Activated CD4-positive, alpha-beta T cell treated with anti-CD3 and anti-CD28 coated beads, Interleukin-2, amount 10 ng/mL, durations not matched to agents 7 days and 5 days (primary cell): ENCODE results near the gene C2CD4C. TPM values are rescaled to one million over a fixed set of nuclear protein-coding genes. Genes with fewer than 3 reads are reported as not detected.

ENCODE experiments used
- CTCF ChIA-PET: fragments of 350-600 bp; sonication (Branson Sonifier 250); formaldehyde crosslinking; loops from one replicate; lab custom pipeline; 2021; ENCODE audit warnings: antibody characterized with exemption; lab: Charles Lee
- POLR2A ChIA-PET: fragments of 350-600 bp; sonication (Branson Sonifier 250); formaldehyde crosslinking; loops from one replicate; lab custom pipeline; 2021; ENCODE audit warnings: antibody characterized with exemption; lab: Charles Lee
- DNase-seq: peaks from one replicate; pipeline ENCODE4 v3.0.0-alpha.2; 2020
- H3K27ac Mint-ChIP-seq: one replicate; pipeline ENCODE4 v1.8.0; 2021; ENCODE audit warnings: mild to moderate bottlenecking, moderate library complexity, mixed read lengths
- H3K27me3 Mint-ChIP-seq: one replicate; pipeline ENCODE4 v1.8.0; 2021; ENCODE audit warnings: mixed read lengths
- H3K36me3 Mint-ChIP-seq: one replicate; pipeline ENCODE4 v1.8.0; 2021; ENCODE audit warnings: low read depth, mixed read lengths
- H3K4me1 Mint-ChIP-seq: one replicate; pipeline ENCODE4 v1.8.0; 2021; ENCODE audit warnings: mixed read lengths
- H3K4me3 Mint-ChIP-seq: one replicate; pipeline ENCODE4 v1.8.0; 2021; ENCODE audit warnings: mild to moderate bottlenecking, moderate library complexity, mixed read lengths
- H3K9me3 Mint-ChIP-seq: one replicate; pipeline ENCODE4 v1.8.0; 2021; ENCODE audit warnings: mixed read lengths
- total RNA-seq, 2 experiments: library from RNA; stranded (reverse); gene quantifications; one replicate each; pipeline ENCODE4 v1.2.3, GENCODE V29; 2021

C2CD4C gene
- total RNA-seq, 2 experiments from 2014 or later, result not detected

DNA sequence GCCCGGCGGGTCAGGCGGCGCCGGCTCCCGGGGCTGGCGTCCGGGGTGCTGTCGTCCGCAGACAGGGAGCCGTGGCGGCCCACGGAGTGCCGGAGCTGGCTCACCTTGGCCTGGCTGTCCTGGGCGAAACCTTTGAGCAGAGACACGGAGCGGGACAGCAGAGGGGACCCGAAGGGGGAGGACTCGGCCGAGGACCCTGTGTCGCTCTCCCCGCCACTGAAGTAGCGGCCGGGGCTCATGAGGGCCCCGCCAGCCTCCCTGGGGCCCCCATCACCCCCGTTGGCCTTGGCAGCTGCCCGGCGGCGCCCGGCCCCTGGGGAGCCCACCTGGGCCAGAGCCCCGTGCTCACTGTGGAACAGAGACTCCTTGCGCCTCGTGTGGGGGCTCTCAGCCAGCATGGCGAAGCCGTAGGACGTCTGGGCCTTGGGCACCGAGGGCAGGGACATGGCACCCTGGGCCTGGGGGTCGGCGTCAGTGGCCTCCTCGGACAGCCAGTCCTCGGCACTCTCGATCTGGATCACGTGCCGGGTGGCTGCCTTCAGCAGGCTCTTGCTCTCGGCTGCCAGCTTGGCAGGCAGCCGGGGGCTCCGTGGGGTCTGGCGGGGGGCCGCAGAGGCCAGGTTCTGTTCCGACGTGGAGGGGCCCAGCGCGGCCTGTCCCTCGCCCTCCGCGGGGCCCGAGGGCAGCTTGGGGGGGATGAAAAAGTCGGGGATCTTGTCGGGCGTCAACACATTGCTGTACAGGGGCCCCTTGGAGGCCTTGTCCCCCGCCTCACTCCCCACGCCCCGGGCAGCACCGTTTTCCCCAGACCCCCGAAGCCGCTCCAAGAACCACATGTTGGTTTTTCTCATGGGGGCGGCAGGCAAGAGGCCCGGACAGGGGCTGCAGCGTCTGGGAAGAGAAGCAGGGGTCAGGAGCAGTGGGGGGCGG is 1.2 kb downstream of the C2CD4C start:
- Mint-ChIP-seq H3K9me3 (no peaks in the 10 kb centered on the region), H3K27me3 (peaks cover 6% of the 10 kb centered on the region), H3K4me1 (peaks cover 5% of the 10 kb centered on the region), H3K36me3 (no peaks in the 10 kb centered on the region), H3K27ac (no peak overlapping the region), H3K4me3 (no peak overlapping the region)
- no peak for DNase-seq
- CTCF ChIA-PET, result no interaction called here
- POLR2A ChIA-PET, result no interaction called here

DNA sequence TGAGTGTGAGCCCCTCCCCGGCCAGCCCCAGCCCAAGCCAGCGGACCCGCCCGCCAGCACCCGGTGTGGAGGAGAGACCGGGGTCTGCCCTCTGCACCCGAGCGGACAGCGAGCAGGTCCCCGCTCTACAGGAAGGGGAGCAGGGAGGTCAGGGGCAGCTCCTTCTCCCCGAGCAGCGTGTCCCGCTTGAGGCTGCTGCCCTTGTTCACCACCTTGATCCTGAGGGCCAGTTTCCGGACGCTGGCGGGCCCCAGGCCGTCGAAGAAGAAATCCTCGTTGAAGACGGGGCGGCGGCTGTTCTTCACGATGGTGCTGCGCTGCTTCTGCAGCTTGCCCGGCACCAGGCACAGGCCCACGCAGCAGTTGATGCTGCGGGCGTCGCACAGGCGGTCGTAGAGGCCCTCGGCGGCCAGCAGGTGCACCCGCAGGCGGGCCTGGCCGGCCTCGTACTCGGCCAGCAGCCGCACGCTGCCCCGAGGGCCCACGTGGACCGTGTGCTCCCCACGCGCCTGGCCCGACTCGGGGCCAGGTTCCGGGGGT is 1.9 kb downstream of the C2CD4C start:
- no peaks in the 10 kb centered on the region for H3K36me3 Mint-ChIP-seq
- no peak overlapping the region for H3K4me3 Mint-ChIP-seq
- H3K27me3 Mint-ChIP-seq, result peaks cover 6% of the 10 kb centered on the region
- POLR2A ChIA-PET, result no interaction called here
- CTCF ChIA-PET, result no interaction called here
- H3K9me3 Mint-ChIP-seq, result no peaks in the 10 kb centered on the region
- DNase-seq, result no peak
- H3K27ac Mint-ChIP-seq, result no peak overlapping the region
- peaks cover 5% of the 10 kb centered on the region for H3K4me1 Mint-ChIP-seq

DNA sequence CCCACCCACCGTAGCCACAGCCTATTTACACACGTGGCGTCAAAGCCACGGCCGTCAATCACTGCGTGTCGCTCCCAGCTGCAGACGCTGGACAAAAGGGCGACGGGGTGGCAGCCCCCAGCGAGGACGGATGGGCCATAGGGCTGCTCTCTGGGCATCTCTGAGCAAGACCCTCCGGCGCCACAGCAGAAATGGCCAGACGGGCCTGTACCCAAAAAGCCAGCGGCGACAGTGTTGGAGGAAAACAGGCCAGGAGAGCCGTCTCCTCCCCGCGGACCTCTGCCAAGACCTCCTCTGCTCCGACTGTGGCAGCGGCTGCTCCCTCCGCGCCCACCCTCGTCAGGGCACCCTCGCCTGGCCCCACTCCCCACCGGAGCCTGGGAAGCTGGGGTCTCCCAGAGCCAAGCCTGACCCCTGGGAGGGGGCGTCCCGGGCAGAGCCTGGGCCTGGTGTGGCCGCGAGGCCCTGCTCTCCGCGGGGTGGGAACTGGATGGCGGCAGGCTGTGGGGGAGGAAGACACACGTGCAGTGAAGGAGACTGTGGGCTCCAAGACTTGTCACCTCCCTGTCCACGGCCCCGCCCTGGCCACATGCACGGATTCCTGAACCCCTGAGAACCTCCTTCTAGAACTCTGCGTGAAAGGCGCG is 2.7 kb downstream of the C2CD4C start:
- peaks cover 6% of the 10 kb centered on the region for H3K27me3 Mint-ChIP-seq
- no peaks in the 10 kb centered on the region for H3K9me3 Mint-ChIP-seq
- no peak overlapping the region for H3K4me3 Mint-ChIP-seq
- CTCF ChIA-PET, result no interaction called here
- POLR2A ChIA-PET, result no interaction called here
- H3K36me3 Mint-ChIP-seq, result no peaks in the 10 kb centered on the region
- H3K4me1 Mint-ChIP-seq, result peaks cover 5% of the 10 kb centered on the region
- DNase-seq, result no peak
- no peak overlapping the region for H3K27ac Mint-ChIP-seq

DNA sequence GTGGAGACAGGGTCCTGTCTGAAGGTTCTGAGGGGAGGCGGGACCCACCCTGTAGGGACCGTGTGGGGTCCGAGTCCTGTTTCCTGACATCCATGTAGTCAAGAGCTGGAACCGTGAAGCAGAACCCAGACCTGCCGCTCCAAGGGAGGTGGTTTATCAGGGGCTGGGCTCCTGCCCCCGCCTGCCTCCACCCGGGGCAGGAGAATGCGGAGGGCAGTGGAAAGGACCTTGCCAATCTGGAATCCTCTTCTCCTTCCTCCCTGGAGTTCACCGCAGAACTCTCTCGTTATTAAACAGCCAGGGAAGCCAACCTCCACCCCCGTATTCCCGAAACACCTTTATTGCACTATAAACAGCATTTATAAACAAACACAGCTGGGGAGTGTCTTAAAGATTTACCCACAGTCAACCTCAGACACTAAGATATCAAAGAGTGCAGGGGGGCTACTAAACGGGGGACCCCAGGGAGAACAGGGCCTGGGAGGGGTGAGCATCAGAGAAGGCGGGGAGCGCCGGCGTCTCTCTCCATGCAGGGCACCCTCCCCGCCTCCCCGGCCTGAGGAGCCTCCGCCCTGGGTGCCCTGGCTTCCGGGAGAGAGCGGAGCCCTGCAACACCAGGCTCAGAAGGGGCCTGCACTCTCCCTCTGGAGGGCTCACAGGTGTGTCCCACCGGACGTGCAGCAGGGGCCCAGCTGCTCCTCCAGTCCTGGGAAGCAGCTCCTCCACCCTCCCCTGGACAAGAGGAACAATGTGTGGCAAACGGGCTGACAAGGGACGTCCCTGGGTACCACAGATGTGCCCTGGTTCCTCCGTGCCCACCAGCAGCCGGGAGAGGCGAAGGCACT is 3.6 kb downstream of the C2CD4C start:
- Mint-ChIP-seq H3K27ac (no peak overlapping the region), H3K4me3 (no peak overlapping the region), H3K36me3 (no peaks in the 10 kb centered on the region), H3K27me3 (peaks cover 6% of the 10 kb centered on the region), H3K9me3 (no peaks in the 10 kb centered on the region), H3K4me1 (peaks cover 5% of the 10 kb centered on the region)
- no peak for DNase-seq
- POLR2A ChIA-PET, result no interaction called here
- CTCF ChIA-PET, result no interaction called here

DNA sequence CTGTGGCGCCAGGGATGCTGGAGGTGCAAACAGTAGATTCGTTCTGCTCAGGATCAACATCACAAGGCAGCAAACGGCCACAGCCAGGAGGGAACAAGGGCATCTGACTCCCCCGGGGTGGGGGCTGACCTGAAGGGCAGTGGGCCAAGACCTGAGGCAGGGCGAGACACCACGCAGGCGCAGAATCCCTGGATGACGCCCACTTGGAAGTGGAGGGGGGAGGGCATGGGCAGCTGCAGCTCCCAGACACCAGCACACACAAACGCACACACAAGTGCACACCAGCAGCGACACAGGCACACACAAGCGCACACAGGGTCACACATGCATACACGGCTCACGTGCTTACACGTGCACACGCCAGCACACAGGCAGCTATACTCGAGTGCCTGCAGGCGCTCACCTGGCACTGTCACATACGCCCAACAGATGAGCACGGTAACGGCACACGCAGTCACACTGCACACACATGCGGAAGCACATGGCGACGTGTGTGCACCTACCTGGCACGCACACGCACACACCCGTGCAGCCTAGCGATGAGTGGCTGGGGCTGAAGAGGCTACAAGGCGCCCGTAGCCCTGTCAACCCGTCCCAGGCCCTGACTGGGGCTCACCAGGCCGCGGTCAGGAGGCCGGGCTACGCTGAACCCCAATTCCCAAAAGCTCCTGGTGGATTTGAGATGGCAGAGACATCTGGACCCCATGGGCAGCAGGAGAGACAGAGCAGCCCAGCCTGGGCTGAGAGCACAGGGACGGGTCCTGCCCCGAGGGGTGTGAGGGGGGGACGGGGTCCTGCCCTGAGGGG is 5.5 kb downstream of the C2CD4C start:
- ChIA-PET POLR2A (no interaction called here), CTCF (no interaction called here)
- H3K36me3 Mint-ChIP-seq, result no peaks in the 10 kb centered on the region

DNA sequence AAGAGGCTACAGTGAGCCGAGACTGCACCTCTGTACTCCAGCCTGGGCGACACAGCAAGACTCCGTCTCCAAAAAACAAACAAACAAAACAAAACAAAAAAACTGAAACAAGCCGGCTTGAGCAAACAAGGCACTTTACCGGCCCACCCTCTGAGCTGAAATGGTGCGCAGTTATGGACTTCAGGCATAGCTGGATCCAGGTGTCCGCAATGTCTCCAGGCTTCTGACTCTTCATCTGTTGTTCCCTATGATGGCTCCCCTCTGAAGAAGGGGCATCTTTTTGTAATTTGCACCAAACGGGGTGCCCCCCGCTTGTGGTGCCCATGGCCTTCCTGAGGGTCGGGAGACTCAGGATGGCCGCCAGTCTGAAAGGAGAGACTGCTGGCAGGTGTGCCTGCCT is 6.2 kb downstream of the C2CD4C start:
- H3K36me3 Mint-ChIP-seq, result no peaks in the 10 kb centered on the region
- no peaks in the 10 kb centered on the region for H3K4me1 Mint-ChIP-seq

More for the DNA sequence above, 5.5 kb downstream of the C2CD4C start:
- Mint-ChIP-seq H3K27me3 (no peaks in the 10 kb centered on the region), H3K4me1 (no peaks in the 10 kb centered on the region), H3K27ac (no peak overlapping the region), H3K4me3 (no peak overlapping the region), H3K9me3 (no peaks in the 10 kb centered on the region)
- no peak for DNase-seq

DNA sequence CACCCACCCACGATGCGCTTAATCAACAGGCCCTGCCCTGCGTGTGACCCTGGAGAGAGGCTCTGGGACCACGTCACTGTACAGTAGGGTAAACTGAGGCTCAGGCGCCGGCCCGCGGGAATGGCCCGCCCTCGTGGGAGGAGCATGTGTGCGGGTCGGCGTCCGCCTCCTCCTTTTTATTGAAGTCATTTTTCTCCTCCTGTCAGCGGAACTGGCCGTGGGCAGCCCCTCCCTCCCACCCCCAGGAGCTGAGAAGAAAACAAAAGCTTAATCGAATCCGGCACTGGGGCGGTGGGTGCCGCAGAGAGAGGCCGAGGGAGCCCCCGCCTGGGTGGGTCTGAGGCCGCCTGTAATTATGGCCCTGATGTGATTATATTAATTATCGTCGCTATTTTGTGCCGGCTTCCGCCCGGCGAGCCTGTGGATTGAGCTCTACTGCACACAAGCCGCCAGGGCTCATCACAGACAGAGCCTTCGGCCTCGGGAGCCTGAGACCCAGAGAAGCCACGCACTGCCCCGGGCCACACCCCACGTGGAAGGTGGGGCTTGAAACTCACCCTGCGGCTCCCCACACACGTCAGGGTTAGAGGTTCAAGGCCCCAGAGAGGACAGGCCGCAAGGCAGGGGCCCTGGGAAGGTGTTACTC is 7.0 kb downstream of the C2CD4C start:
- Mint-ChIP-seq H3K4me1 (no peaks in the 10 kb centered on the region), H3K27me3 (no peaks in the 10 kb centered on the region), H3K4me3 (no peak overlapping the region), H3K36me3 (no peaks in the 10 kb centered on the region), H3K9me3 (peaks cover 4% of the 10 kb centered on the region), H3K27ac (no peak overlapping the region)
- CTCF ChIA-PET, result no interaction called here
- POLR2A ChIA-PET, result no interaction called here
- DNase-seq, result no peak

More for the DNA sequence above, 6.2 kb downstream of the C2CD4C start:
- ChIA-PET POLR2A (no interaction called here), CTCF (no interaction called here)
- no peak overlapping the region for H3K4me3 Mint-ChIP-seq
- no peaks in the 10 kb centered on the region for H3K27me3 Mint-ChIP-seq
- no peak for DNase-seq
- H3K27ac Mint-ChIP-seq, result no peak overlapping the region
- no peaks in the 10 kb centered on the region for H3K9me3 Mint-ChIP-seq

DNA sequence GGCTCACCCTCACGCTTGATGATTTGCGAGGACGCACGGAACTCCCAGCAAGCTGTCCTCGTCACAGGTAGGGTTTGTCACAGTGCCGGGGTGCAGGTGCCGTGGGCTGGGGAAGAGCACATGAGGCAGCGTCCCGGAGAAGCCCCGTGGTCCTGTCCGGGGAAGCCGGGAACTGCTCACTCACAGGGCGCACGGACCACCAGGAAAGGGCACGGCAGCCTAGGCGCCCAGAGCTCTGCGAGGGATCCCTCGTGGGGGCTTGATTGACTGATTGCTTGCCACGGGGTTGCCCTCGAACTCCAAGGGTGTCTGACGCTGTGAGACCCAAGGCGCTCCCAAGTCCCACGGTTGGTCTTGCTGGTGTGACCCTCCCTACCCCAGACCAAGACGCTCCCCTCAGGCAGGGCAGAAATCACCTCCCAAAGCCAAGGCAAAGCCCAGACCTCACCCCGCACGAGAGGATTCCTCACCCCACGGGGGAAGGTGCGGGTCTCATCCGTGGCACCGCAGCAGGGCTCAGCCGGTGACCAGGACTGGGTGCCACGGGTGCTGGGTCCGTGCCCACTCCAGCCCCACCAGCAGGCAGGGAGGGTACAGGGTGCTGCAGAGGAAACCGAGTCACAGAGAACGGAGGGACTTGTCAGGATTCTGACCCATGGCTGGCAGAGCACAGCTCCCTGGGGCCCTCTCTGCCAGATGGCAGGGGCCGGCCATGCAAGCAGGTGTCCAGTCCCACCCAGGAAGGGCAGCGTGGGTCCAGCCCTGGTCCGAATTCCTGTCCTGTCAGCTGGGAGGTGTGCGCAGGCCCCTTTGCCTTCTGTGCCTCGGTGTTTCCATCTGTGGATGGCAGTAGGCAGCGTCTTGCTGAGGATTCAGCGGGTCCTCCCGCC is 7.7 kb downstream of the C2CD4C start:
- no peaks in the 10 kb centered on the region for H3K27me3 Mint-ChIP-seq
- H3K9me3 Mint-ChIP-seq, result peaks cover 6% of the 10 kb centered on the region
- no peak for DNase-seq
- H3K4me3 Mint-ChIP-seq, result no peak overlapping the region
- no peak overlapping the region for H3K27ac Mint-ChIP-seq
- H3K36me3 Mint-ChIP-seq, result no peaks in the 10 kb centered on the region
- H3K4me1 Mint-ChIP-seq, result no peaks in the 10 kb centered on the region
- ChIA-PET POLR2A (no interaction called here), CTCF (no interaction called here)

DNA sequence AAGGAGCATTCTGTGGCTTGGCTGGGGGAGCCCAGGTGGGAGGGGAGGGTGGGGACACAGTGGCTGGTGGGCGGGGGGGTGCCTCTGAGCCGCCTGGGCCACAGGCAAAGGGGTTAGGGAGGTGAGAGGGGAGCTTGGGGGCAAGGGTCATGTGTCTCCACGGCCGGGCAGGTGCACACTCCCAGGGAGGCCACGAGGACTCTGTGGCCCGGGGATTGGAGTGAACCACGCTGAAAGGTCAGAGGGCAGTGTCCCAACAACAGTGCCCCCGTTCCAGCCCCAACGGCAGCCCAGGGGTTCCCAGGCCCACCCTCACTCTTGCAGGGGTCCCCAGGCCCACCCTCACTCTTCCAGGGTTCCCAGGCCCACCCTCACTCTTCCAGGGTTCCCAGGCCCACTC is 9.6 kb downstream of the C2CD4C start:
- peaks cover 5% of the 10 kb centered on the region for H3K36me3 Mint-ChIP-seq
- CTCF ChIA-PET, result interaction anchor here (1.1 kb wide), 1 partner anchor 15 kb away, joined by 3 read pairs; no protein-coding TSS in a partner anchor
- POLR2A ChIA-PET, result no interaction called here
- H3K9me3 Mint-ChIP-seq, result peaks cover 12% of the 10 kb centered on the region
- H3K4me1 Mint-ChIP-seq, result no peaks in the 10 kb centered on the region
- DNase-seq, result no peak
- H3K27me3 Mint-ChIP-seq, result no peaks in the 10 kb centered on the region
- H3K4me3 Mint-ChIP-seq, result no peak overlapping the region
- H3K27ac Mint-ChIP-seq, result no peak overlapping the region

DNA sequence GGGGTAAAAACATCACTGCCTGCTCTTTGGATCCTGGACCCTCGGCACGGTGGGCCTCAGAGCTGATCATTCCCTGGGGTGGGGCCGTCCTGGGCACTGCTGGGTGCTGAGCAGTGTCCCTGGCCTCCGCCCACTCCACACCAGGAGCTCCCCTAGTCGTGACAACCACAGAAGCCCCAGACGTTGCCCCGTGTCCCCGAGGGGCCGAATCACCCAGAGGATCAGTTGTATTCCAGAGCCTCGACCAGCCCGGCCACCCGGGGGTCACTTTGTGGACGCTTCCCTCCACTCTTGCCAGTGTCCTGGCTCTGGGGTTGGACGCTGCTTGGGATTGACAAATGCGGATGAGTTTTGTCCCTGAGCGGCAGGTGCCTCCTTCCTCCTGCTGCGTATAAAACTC is 10.2 kb downstream of the C2CD4C start:
- DNase-seq, result no peak
- CTCF ChIA-PET, result interaction anchor here (1.1 kb wide), 1 partner anchor 14 kb away, joined by 3 read pairs; no protein-coding TSS in a partner anchor
- peaks cover 5% of the 10 kb centered on the region for H3K36me3 Mint-ChIP-seq
- POLR2A ChIA-PET, result no interaction called here
- no peaks in the 10 kb centered on the region for H3K27me3 Mint-ChIP-seq
- no peaks in the 10 kb centered on the region for H3K4me1 Mint-ChIP-seq
- H3K4me3 Mint-ChIP-seq, result no peak overlapping the region
- no peak overlapping the region for H3K27ac Mint-ChIP-seq
- H3K9me3 Mint-ChIP-seq, result peaks cover 12% of the 10 kb centered on the region
